ENCODE results near the gene DOCK2. TPM values are rescaled to one million over a fixed set of nuclear protein-coding genes. Genes with fewer than 3 reads are reported as not detected.

The DOCK2 gene
- total and polyA plus RNA-seq, 3 donors from 2014 or later: 6.8 to 8.9 (median 7.3) TPM

- intact Hi-C loops (cut with DNase I; ENCODE audit: low total_unique reads): loop anchor here (10.0 kb wide), 1 partner anchor 87 kb away; no protein-coding TSS in a partner anchor
- no peak for DNase-seq
- H3K4me3 ChIP-seq: no peak overlapping the region
- no peaks in the 10 kb centered on the region for H3K36me3 ChIP-seq (ENCODE audit: low read depth, missing control alignments)
- no peak overlapping the region for H3K27ac ChIP-seq
- H3K4me1 ChIP-seq: no peaks in the 10 kb centered on the region
- TF ChIP-seq CTCF (IDR thresholded peaks at IDR 0.05) (no peak), POLR2A (IDR thresholded peaks at IDR 0.05) (no peak)
- 83 to 90% methylated on average over 2 of the region's 2 CpGs for WGBS, 2 donors
- H3K9me3 ChIP-seq: no peaks in the 10 kb centered on the region
- no peaks in the 10 kb centered on the region for H3K27me3 ChIP-seq
Observed at GRCh38 chr5:170107674-170108073, 470.6 kb downstream of the DOCK2 start.

DNA sequence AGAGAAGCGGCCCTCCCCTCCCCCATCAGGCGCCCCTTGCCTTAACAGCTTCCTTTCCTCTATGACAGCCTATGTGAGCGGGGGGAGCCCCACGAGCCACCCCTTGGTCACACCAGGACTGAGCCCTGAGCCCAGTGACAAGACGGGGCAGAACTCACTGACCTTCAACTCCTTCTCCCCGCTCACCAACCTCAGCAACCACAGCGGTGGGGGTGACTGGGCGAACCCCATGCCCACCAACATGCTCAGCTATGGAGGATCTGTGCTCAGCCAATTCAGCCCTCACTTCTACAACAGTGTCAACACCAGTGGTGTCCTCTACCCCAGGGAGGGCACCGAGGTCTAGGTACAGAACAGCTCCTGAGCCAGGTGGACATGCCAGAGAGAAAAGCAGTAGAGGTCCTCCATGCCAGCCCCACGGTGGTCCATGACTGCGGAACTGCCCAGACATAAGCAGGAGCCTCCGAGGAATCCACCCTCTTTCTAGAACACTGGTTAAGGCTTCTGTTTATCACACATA is 471.3 kb downstream of the DOCK2 start:
- H3K27ac ChIP-seq: no peak overlapping the region
- DNase-seq: no peak
- intact Hi-C loops (cut with DNase I; ENCODE audit: low total_unique reads): loop anchor here (10.0 kb wide), 1 partner anchor 86 kb away; no protein-coding TSS in a partner anchor
- TF ChIP-seq POLR2A (IDR thresholded peaks at IDR 0.05): no peak
- no peak for TF ChIP-seq CTCF (IDR thresholded peaks at IDR 0.05)
- H3K36me3 ChIP-seq (ENCODE audit: low read depth, missing control alignments): no peaks in the 10 kb centered on the region
- H3K9me3 ChIP-seq: no peaks in the 10 kb centered on the region
- no peaks in the 10 kb centered on the region for H3K4me1 ChIP-seq
- H3K27me3 ChIP-seq: no peaks in the 10 kb centered on the region
- 89 to 100% methylated on average over 4 to 12 of the region's 12 CpGs for WGBS, 2 donors
- H3K4me3 ChIP-seq: no peak overlapping the region

GRCh38 chr5:170109059-170110031 is 472.3 kb downstream of the DOCK2 start:
- 90 to 93% methylated on average over 7 of the region's 7 CpGs for WGBS, 2 donors
- H3K36me3 ChIP-seq (ENCODE audit: low read depth, missing control alignments): no peaks in the 10 kb centered on the region
- TF ChIP-seq CTCF (IDR thresholded peaks at IDR 0.05) (no peak), POLR2A (IDR thresholded peaks at IDR 0.05) (no peak)
- no peak for DNase-seq
- intact Hi-C loops (cut with DNase I; ENCODE audit: low total_unique reads): loop anchor here (10.0 kb wide), 1 partner anchor 85 kb away; no protein-coding TSS in a partner anchor
- H3K27ac ChIP-seq: no peak overlapping the region
- H3K4me1 ChIP-seq: no peaks in the 10 kb centered on the region
- H3K27me3 ChIP-seq: no peaks in the 10 kb centered on the region
- no peaks in the 10 kb centered on the region for H3K9me3 ChIP-seq
- H3K4me3 ChIP-seq: no peak overlapping the region

GRCh38 chr5:170110403-170111087 is 473.5 kb downstream of the DOCK2 start:
- DNase-seq: no peak

More at GRCh38 chr5:170110403-170111087, 473.5 kb downstream of the DOCK2 start:
- WGBS, 2 donors: 70 to 83% methylated on average over 3 of the region's 3 CpGs
- TF ChIP-seq CTCF (IDR thresholded peaks at IDR 0.05) (no peak), POLR2A (IDR thresholded peaks at IDR 0.05) (no peak)
- intact Hi-C loops (cut with DNase I; ENCODE audit: low total_unique reads): no loop called here
- Histone ChIP-seq H3K27me3 (no peaks in the 10 kb centered on the region), H3K4me1 (no peaks in the 10 kb centered on the region), H3K4me3 (no peak overlapping the region), H3K36me3 (ENCODE audit: low read depth, missing control alignments) (no peaks in the 10 kb centered on the region), H3K9me3 (no peaks in the 10 kb centered on the region), H3K27ac (no peak overlapping the region)
